ENCODE measurements around the gene MSANTD7. TPM values are rescaled to one million over a fixed set of nuclear protein-coding genes. Genes with fewer than 3 reads are reported as not detected.

The MSANTD7 gene
- total and polyA plus RNA-seq, 2 experiments from 2014 or later: 9.2 to 14.0 TPM

GRCh38 chr10:14801723-14802122, 36.4 kb upstream of the MSANTD7 start:
- no peak overlapping the region for H3K27ac ChIP-seq
- no peaks in the 10 kb centered on the region for H3K9me3 ChIP-seq (ENCODE audit: low read depth)
- DNase-seq (ENCODE audit: low spot score): no peak
- H3K9me2 ChIP-seq (replicated peaks; ENCODE audit: insufficient read depth): no peaks in the 10 kb centered on the region
- H3K4me2 ChIP-seq: no peak overlapping the region
- H4K20me1 ChIP-seq (ENCODE audit: insufficient read depth, poor library complexity, severe bottlenecking): no peaks in the 10 kb centered on the region
- H3K4me3 ChIP-seq: no peak overlapping the region
- 69% methylated on average over 5 of the region's 5 CpGs for WGBS (ENCODE audit: low lambda C conversion rate, missing lambda C conversion rate)
- no peaks in the 10 kb centered on the region for H3K36me3 ChIP-seq (replicated peaks; ENCODE audit: insufficient read depth, low read depth)
- peaks cover 4% of the 10 kb centered on the region for H3K27me3 ChIP-seq
- TF ChIP-seq EZH2 (IDR thresholded peaks at IDR 0.05; ENCODE audit: borderline replicate concordance) (no peak), EZH2phosphoT487 (IDR thresholded peaks at IDR 0.05; ENCODE audit: low read depth, severe bottlenecking, unreplicated experiment) (no peak), CTCF (IDR thresholded peaks at IDR 0.05; ENCODE audit: poor library complexity) (no peak)
- no peak overlapping the region for H2AFZ ChIP-seq
- no peaks in the 10 kb centered on the region for H3K79me2 ChIP-seq
- no peaks in the 10 kb centered on the region for H3K4me1 ChIP-seq (ENCODE audit: insufficient read depth)

- Histone ChIP-seq H3K4me3 (no peak overlapping the region), H2AFZ (no peak overlapping the region), H3K4me1 (ENCODE audit: insufficient read depth) (no peaks in the 10 kb centered on the region), H4K20me1 (ENCODE audit: insufficient read depth, poor library complexity, severe bottlenecking) (no peaks in the 10 kb centered on the region), H3K36me3 (replicated peaks; ENCODE audit: insufficient read depth, low read depth) (no peaks in the 10 kb centered on the region), H3K9me3 (ENCODE audit: low read depth) (no peaks in the 10 kb centered on the region), H3K27me3 (no peaks in the 10 kb centered on the region), H3K9me2 (replicated peaks; ENCODE audit: insufficient read depth) (no peaks in the 10 kb centered on the region), H3K4me2 (no peak overlapping the region), H3K79me2 (no peaks in the 10 kb centered on the region), H3K27ac (no peak overlapping the region)
- TF ChIP-seq CTCF (IDR thresholded peaks at IDR 0.05; ENCODE audit: poor library complexity) (no peak), EZH2phosphoT487 (IDR thresholded peaks at IDR 0.05; ENCODE audit: low read depth, severe bottlenecking, unreplicated experiment) (no peak), EZH2 (IDR thresholded peaks at IDR 0.05; ENCODE audit: borderline replicate concordance) (no peak)
- 86% methylated on average over 1 of the region's 1 CpG for WGBS (ENCODE audit: low lambda C conversion rate, missing lambda C conversion rate)
- no peak for DNase-seq (ENCODE audit: low spot score)
These were observed 34.3 kb upstream of the MSANTD7 start for GRCh38 chr10:14803827-14804226.

- no peaks in the 10 kb centered on the region for H3K36me3 ChIP-seq (replicated peaks; ENCODE audit: insufficient read depth, low read depth)
- 83% methylated on average over 3 of the region's 3 CpGs for WGBS (ENCODE audit: low lambda C conversion rate, missing lambda C conversion rate)
- no peak overlapping the region for H3K27ac ChIP-seq
These were observed 31.8 kb upstream of the MSANTD7 start for GRCh38 chr10:14806318-14806717.

More at GRCh38 chr10:14806318-14806717, 31.8 kb upstream of the MSANTD7 start:
- H2AFZ ChIP-seq: no peak overlapping the region
- H4K20me1 ChIP-seq (ENCODE audit: insufficient read depth, poor library complexity, severe bottlenecking): no peaks in the 10 kb centered on the region
- TF ChIP-seq EZH2phosphoT487 (IDR thresholded peaks at IDR 0.05; ENCODE audit: low read depth, severe bottlenecking, unreplicated experiment): no peak
- TF ChIP-seq EZH2 (IDR thresholded peaks at IDR 0.05; ENCODE audit: borderline replicate concordance): no peak
- TF ChIP-seq CTCF (IDR thresholded peaks at IDR 0.05; ENCODE audit: poor library complexity): no peak
- no peaks in the 10 kb centered on the region for H3K9me2 ChIP-seq (replicated peaks; ENCODE audit: insufficient read depth)
- no peak overlapping the region for H3K4me3 ChIP-seq
- no peaks in the 10 kb centered on the region for H3K9me3 ChIP-seq (ENCODE audit: low read depth)
- no peaks in the 10 kb centered on the region for H3K79me2 ChIP-seq
- no peaks in the 10 kb centered on the region for H3K4me1 ChIP-seq (ENCODE audit: insufficient read depth)
- H3K4me2 ChIP-seq: no peak overlapping the region
- H3K27me3 ChIP-seq: no peaks in the 10 kb centered on the region
- no peak for DNase-seq (ENCODE audit: low spot score)

Measured in hepatocyte (in vitro differentiated cells).